Gastroesophageal sphincter (tissue), 3 donors: Measurements from ENCODE around the gene LRRFIP1.

Experiments used
- POLR2A ChIP-seq, 2 donors: fragments of 450-650 bp; IDR thresholded peaks; one replicate each; pipeline ENCODE4 v1.6.1; 2017; ENCODE audit warnings: antibody characterized with exemption in 2 of 2, mild to moderate bottlenecking in 2 of 2, moderate library complexity in 1 of 2
- POLR2AphosphoS5 ChIP-seq: sonication (generic); formaldehyde crosslinking; IDR thresholded peaks from one replicate; pipeline ENCODE4 v1.6.1; 2017; ENCODE audit warnings: antibody characterized with exemption
- TF ChIP-seq, protein P1 (sequence below), 4 experiments: fragments of 200-600 bp in 2 of 4; fragments of 450-650 bp in 2 of 4; sonication (generic) in 1 of 4; IDR thresholded peaks; one replicate each; pipeline ENCODE4 v1.5.1; 2017 to 2019; ENCODE audit warnings: antibody characterized with exemption in 4 of 4, mild to moderate bottlenecking in 2 of 4, moderate library complexity in 2 of 4

GRCh38 chr2:237615631-237616249, 11.6 kb upstream of the LRRFIP1 start:
- TF ChIP-seq, protein P1, sequence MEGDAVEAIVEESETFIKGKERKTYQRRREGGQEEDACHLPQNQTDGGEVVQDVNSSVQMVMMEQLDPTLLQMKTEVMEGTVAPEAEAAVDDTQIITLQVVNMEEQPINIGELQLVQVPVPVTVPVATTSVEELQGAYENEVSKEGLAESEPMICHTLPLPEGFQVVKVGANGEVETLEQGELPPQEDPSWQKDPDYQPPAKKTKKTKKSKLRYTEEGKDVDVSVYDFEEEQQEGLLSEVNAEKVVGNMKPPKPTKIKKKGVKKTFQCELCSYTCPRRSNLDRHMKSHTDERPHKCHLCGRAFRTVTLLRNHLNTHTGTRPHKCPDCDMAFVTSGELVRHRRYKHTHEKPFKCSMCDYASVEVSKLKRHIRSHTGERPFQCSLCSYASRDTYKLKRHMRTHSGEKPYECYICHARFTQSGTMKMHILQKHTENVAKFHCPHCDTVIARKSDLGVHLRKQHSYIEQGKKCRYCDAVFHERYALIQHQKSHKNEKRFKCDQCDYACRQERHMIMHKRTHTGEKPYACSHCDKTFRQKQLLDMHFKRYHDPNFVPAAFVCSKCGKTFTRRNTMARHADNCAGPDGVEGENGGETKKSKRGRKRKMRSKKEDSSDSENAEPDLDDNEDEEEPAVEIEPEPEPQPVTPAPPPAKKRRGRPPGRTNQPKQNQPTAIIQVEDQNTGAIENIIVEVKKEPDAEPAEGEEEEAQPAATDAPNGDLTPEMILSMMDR (IDR thresholded peaks at IDR 0.05), result no peak
- TF ChIP-seq POLR2AphosphoS5 (no peak), POLR2A (IDR thresholded peaks at IDR 0.05) (no peak)
